GM18498 (cell line): ENCODE data around the gene TRIM44.
A peak's percentile ranks its signal among the peaks of the same experiment; 100 is the strongest.

Source experiments
- ATAC-seq: cut with Tn5 transposase; IDR thresholded peaks from one replicate; pipeline ENCODE4 v1.9.1; 2021; ENCODE audit warnings: mild to moderate bottlenecking, moderate library complexity; ENCODE audit not compliant: unreplicated experiment

TRIM44 gene

DNA sequence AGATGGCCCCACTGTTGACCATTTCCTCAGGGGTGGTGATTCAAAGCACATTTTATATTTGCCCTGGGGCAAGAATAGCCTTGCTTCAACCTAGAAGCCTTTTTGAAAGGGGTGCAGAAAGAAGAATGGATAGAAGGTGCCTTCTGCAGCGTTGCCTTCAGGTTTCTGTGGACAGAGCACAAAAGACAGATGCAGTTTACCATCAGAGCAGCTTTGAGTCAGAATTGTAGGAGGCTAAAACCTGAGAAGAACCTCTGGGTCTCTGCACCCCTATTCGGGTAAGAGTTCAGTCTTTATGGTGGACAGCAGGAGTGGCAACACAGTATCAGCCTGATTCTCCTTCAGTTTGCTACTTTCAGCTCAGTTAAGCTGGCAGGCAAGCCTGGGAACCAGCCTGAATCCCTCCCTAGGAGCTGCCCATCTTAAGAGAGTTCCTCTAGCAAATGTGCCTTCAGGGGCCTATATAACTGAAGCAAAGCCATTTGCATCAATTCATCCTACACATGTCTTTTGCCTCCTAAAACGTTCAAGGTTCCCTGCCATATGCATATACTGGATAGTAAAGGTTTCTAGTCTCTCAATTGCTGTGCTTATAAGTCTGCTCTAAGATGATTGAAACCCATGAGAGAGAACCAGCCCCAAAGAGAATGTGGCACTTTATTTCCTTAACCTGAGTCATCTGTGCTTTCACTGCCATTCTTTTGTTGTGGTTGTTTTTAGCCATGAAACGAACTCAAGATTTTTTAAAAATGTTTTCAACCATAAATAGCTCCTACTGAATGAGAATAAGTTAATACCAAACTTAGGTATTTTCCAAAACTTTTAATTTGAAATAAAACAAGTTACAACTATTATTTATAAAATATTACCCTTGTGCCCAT is 123.0 kb downstream of the TRIM44 start:
- ATAC-seq = peak; percentile 60

DNA sequence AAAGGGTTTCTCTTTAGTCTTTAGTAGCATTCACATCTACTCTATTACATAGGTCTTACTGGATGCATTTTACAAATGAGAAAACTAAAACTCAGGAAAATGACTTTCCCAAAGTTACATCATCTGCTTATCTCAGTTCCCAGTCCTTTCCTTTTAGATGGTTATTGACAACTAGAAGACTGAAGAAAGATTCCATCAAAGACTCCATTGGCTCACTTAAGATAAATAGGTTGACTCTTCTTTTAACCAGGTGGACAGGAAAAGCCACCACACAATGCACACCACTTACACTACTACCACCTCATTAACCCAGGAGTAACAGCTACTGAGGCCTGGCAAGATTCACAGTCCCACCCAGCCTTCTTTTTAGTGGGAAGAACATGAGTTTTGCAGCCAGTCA is 123.6 kb downstream of the TRIM44 start:
- no peak for ATAC-seq

DNA sequence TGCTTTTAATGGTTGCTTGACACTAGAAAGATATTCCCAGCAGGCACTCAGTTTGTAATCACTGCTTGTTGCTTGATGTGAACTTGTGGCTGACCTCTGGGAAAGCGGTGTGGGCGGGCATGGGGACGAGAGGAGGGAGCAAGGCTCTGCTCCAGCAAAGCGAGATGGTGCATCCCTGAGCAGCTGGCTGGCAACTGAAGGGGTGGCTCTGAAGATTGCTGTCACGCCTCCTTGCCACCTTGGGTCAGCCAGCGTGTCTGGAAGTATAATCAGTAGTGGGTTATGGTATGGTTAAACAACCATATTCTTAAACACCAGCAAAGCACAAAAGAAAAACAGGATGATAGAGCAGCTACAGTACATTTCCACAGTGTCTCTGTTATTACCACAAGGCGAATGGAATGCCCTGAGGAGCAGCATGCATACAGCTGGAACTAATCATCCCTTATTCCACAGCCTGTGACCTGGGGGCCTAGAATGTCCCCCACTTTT is 124.5 kb downstream of the TRIM44 start:
- ATAC-seq = no peak

DNA sequence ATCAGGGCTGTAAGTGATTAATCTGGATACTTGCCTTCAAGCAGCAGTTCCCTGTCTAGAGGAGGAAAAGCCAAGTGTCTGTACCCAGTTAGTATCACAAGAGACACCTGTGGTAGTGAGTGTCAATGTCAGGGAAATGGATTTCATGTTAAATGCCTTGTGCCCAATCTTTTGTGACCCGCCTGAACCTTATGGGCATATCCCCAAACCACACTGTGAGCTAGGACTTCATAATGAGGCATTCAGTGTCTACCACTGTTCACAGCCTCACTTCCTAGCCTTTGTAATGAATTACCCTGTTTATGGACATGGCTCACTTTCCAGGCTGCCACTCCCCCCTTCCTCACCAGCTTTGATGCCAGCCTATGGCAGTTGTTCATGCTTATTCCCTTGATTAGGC is 125.1 kb downstream of the TRIM44 start:
- ATAC-seq = no peak

DNA sequence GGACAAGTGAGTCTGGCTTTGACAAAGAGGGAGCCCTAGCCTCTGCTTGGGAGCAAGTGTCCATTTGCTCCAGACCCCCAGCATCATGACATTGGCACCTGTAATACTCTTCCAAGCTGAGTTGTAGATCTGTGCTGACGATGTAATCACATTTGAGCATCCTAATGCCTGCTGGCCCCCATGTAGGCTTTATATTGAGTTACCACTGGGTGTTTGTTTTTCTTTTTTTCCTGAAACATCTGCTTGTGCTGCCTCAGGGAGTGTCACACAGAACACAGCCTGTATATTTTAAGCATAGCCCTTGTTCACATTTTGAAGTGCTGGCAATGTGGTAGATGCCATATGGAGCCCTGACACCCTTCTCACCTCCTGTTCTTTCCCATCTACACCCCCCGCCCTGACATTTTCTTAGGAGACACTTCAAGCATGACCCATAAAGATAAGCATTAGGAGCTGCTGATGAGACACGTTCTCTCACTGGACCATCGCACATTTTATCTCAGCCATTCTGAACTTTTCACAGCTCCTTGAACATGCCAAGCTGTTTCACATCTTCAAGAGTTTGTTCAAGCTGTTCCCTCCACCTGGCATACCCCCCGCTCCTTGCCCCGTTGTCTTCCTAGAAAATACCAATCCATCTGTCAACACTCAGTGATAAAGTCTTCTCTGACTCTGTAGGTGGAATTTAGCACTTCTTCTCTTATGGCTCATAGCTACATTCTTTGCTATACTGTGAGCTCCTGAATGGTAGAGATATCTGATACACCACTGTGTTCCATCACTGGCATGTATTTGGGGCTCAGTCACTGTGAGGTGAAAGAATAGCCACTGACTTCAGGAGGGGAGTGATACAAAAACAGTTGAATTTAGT is 128.7 kb downstream of the TRIM44 start:
- no peak for ATAC-seq

DNA sequence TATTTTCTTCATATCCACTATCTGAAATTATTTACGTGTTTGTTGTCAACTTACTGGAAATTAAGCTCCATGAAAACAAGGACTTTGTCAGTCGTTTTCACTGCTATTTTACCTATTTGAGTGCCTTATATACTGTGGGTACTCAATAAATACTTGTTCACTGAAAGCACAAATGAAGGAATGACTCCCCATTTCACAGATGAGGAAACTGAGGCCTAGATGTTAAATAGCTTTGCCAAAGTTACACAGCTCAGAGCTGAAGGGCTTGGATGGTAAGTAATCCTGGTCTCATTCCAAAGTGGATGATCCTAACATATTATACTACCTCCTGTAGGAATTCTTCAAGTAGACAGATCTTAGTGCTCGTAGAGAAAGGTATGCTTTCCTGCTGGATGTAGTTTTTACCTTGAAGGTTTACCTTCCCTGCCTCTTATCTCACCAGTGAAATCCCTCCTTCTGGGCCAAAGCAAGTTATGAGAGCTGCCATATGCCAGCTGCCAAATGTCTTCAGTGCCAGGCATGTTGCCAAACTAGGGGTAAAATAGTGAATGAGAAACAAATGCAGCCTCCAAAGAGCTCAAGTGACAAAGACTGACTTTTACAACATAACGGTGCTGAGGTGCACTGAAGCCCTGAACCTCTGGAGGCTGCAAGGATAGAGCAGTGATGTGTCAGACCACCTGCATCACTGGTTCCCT is 129.7 kb downstream of the TRIM44 start:
- peak; percentile 32 for ATAC-seq

DNA sequence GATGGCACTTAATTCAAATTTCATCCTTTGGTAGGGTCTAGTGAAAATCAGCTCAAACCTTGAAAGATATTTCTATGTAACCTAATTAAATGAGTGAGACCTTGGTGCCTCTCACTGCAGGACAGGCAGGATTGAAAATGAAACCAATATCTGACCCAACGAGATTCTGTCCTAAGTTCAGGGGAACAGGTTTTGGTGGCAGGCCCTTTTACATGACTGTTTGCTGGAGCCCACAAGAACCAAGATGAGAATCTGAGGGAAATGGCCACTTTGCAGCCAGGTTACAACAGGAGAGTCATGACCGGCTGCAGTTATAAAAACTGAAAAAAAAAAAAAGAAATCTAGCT is 130.2 kb downstream of the TRIM44 start:
- peak; percentile 77 for ATAC-seq

DNA sequence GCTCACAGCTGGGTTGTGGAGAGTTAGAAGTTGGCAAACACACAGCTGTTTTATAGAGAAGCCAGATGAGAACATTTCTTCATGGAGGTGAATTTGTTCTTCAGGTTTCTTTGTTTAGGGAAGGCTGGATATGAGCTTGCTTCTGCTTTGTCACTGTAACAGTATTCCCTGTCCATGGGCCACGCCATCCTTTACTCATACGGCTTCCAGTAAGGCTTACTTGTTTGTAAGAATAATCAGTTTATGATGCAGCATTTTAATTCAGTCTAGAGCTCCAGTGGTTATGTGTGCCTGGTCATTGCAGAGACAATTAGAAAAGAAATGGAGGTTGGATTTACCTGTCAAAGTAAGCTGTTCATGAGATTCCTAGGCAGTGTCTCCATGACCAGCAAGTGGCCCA is 131.8 kb downstream of the TRIM44 start:
- ATAC-seq = no peak

DNA sequence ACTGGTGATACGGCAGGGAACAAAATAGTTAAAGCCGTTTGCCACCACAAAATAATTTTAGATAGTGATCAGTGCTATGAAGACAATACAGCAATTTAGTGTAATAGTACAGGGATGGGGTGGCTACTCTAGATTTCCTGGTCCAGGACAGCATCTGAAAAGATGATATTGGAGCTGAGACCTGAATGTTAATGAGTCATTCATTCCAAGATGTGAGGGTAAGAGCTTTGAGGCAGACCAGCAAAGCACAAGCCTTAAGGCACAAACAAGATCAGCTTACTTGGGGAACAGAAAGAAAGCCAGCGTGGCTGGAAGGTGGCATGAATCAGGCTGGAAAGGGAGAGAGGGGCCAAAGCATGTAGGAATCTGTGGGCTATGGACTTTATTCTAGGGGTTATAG is 132.3 kb downstream of the TRIM44 start:
- ATAC-seq = no peak

DNA sequence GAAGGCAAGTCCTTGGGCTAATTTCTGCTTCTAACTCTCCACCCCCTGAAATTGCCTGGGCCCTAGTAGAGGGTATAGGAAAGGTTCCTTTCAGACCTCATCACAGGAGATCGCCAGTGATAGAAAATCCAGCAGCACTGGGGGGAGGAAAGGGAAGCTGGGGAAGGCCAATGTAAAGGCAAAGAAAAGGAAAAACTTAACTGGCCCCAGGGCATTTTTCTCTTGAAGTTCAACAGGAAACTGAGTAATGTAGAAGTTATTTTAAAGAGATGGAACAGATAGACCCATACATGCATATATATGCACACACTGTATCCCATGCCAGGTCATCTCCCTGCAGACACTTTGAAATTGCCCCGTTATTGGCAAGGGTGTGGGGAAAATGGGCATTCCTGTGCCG is 134.0 kb downstream of the TRIM44 start:
- no peak for ATAC-seq

DNA sequence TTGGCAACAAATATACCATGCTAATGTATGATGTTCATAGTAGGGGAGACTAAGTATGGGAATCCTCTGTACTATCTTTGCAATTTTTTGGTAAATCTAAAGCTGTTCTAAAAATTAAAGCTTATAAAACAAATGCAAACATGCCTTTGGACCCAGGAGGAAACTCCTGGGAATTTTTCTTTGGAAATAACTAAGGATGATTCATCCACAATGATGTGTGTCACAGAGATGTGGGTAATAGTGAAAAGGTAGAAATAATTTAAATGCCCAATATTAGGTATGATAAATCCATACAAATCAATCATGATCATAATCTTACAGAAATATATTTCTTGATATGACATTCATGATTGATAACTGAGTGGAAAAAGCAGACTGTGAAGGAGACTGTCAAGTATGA is 135.8 kb downstream of the TRIM44 start:
- no peak for ATAC-seq

DNA sequence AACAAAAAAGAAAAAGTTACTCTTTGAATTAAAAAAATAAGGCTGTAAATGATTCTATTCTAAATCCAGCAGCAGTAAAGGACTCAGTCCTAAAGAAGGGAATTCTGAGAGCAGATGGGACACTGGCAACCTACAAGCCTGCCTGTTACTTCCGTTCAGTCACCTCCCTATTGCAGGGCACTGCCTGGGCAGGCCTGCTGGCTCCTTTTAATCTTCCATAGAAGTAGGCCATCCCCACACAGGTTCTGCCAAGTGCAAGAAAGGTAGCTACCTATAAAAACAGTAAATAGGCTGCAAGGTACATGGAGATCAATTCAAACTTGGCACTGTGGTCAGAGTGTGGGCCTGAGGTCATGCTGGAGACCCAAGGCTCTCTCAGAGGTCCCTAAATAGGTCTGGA is 136.4 kb downstream of the TRIM44 start:
- no peak for ATAC-seq

DNA sequence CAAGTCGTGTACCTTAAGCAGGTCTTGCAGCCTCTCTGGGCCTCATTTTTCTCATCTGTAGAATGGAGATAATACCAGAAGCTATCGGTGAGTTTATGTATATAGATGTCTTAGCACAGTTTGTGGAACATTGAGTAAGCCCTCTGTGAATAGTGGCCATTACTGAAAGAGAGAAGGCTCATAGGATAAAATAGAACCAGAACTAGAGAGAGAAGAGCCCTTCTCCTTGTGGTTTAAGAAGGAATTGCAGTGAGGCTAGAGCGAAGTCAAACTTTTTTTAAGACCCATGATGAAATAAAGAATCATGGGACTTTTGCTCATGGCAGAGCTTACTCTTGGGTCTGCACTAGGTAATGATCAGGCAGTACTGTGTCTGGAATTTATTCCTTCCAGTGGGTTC is 137.1 kb downstream of the TRIM44 start:
- no peak for ATAC-seq

DNA sequence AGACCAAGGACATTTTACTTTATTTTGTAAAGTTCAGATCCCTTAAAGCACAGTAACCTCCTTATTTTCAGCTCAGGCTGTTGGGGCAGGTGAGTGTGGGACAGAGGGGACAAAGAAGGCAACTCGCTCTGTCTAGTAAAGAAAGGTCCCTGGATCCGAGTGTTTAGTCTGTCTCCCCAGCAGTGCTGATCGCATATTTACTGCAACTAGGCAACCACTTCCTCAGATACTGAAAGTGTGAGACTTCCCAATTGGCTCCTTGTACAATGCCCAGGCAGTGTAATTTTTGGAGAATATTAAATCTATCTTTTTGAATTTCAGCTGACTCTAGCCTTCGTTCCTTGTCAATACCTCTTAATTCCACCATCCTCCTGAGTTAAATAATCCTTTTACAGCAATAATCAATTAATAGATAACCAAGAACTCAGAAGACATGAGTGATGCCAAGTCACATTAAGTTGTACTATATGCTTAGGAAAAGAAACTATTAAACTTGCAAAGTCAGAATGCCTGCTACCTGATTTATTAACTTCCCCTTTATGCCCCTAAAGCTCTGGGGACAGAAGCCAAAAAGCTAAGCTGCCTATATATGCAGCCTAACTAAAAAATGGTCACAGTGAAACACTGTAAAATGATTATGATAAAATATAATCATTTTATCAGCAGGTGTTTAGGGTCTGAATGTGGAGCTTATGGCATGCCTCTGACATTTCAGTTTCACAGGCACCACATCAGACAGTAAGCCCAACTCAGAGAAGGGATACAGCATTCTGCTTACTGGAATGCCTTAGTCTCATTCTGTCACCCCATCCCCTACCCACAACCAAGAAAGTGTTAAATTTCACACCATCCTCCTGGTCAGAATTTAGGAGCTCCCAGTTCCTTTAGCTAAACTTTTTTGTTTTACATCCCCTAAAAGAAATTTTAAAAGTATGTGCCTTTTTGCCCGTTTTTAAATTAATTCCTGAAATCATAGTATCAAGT is 138.7 kb downstream of the TRIM44 start:
- ATAC-seq = peak; percentile 92

DNA sequence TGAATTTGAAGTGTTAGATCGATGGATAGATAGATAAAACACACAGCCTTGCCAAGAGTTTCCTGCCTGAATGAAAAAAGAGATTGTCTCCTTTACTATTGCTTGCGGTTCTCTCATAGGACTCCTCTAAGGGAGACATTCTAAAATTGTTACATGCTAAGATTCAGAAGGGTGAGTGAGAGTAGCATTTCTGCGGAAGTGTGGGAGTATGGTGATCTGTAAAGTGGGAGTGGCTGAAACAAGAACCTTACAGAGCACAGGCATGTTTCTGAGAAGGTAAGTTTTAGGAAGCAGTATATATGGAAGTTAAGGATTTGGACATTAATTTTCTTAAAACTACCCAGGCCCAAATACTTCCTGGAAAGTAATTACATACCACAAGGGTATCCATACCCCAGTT is 139.6 kb downstream of the TRIM44 start:
- no peak for ATAC-seq

DNA sequence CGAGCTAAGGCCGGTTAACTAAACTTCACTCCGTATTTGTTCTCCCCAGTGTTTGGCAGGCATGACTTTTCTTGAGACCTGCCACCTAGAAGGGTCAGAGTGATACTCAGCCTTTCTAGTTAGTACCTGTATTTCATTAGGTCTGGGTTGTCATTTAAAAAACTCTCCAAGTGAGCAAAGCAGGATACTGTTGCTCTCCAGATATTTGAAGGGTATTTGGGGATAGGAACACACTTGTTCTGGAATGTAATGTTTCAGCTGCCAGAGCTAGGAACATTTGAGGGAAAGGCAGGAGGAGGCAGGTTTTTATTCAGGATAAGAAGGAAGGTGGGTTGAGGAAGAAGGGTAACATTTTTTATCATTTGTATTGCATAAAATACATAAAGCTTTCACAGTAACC is 140.1 kb downstream of the TRIM44 start:
- no peak for ATAC-seq

DNA sequence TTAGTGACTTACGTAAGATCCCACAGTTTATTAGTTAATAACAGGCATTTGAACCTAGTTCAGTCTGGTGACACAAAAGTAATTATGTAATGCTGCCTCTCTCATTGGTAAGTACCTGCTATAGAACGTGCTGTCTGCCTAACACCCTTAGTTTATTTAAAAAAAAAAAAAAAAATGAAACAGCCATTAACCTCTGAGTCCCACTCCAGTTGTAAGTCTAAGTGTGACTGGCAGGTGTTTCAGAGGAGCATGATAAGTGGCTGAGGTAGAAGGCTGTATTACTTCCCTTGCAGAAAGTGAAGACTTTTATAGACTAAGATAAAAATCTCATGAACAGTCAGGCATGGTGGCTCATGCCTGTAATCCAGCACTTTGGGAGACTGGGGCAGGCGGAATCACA is 140.5 kb downstream of the TRIM44 start:
- no peak for ATAC-seq

DNA sequence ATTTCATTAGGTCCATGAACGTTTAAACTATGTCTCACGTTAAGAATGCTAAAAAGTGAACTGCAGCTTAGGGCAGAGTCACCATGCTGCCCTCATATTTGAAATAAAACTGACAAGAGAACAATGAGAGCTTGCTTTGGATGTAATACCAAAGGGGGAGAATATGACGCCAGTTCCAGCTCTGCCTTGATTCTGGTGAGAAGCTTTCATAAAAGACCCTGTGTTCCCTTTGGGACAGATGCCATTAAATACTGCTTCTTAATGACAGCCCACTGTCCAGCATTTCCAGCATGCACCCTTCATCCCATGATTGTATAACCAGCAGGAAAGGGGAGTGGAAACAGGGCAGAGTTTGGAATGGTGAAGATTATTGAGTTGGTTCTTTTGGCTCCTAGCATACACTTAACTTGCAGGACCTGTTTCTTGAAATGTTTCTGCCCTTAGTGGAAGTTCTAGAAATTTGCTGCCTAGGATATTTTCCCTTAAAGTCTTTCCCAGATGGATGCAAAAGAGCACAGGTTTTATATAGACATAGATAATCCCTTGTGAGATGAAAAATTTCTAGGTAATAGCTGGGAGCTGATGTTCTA is 142.0 kb downstream of the TRIM44 start:
- no peak for ATAC-seq

DNA sequence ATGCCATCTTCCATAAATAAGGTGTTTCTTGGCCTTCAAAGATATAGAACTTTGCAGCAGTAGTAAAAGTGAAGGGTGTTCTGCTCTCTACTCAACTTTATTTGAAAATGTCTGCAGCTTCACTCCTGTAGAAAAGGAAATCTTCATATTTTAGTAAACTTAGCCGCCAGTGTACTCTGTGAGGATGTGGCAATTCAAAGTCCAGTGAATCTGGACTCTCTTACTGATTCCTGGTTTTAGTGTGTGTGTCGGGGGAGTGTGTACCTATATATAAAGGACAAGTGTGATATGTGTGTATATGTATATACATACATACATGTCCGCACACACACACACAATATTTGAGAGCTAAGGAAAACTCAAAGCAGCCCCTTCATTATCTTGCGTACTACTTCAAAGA is 147.0 kb downstream of the TRIM44 start:
- no peak for ATAC-seq
